Renal cortex interstitium (tissue), 11 donors: ENCODE data around the gene ARHGEF26. TPM values are rescaled to one million over a fixed set of nuclear protein-coding genes. Genes with fewer than 3 reads are reported as not detected.

Source experiments
- DNase-seq, 11 donors: peaks; one replicate each; pipeline ENCODE4 v3.0.0-alpha.2; 2013; ENCODE audit warnings: low read depth in 9 of 11, low spot score in 4 of 11; ENCODE audit errors: extremely low read depth in 1 of 11
- polyA plus RNA-seq, 3 donors: library from polyadenylated mRNA; unstranded; fragments of 120-200 nt; gene quantifications; one replicate each; pipeline ENCODE4 v1.2.1, GENCODE V29; 2013; ENCODE audit not compliant: insufficient read length in 3 of 3

Gene ARHGEF26
- polyA plus RNA-seq, 3 donors: 12.0 to 15.1 (median 12.7) TPM

DNA sequence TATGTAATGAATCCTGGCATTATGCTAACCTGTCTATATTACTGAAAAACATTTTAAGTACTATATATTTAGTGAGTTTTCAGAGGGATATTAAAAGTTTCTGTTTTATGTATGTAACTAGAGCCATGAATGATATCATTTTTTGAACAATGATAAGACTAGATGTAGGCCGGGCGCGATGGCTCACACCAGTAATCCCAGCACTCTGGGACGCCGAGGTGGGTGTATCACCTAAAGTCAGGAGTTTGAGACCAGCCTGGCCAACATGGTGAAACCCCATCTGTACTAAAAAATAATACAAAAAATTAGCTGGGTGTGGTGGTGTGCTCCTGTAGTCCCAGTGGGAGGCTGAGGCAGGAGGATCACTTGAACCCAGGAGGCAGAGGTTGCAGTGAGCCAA lies 169.0 kb downstream of the ARHGEF26 start:
- no peak for DNase-seq

DNA sequence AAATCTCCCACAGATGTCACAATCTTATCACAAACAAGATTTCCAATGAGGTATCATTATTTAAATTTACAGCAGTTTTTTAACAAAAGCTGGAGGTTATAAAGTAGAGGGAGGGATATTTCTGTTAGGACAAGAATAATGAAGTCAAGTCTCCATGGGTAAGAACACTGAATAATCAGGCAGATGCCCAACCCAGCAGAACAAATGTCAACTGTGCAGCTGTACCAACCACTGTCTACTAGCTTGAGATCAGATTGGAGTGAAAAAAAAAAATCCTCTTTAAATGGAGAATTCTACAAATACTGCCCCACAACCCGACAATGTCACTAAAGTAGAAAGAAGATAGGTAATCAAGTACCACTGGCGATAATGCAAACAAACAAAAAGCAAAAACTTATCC lies 172.8 kb downstream of the ARHGEF26 start:
- DNase-seq: no peak

GRCh38 chr3:154301561-154301960 lies 180.4 kb downstream of the ARHGEF26 start:
- DNase-seq: no peak

DNA sequence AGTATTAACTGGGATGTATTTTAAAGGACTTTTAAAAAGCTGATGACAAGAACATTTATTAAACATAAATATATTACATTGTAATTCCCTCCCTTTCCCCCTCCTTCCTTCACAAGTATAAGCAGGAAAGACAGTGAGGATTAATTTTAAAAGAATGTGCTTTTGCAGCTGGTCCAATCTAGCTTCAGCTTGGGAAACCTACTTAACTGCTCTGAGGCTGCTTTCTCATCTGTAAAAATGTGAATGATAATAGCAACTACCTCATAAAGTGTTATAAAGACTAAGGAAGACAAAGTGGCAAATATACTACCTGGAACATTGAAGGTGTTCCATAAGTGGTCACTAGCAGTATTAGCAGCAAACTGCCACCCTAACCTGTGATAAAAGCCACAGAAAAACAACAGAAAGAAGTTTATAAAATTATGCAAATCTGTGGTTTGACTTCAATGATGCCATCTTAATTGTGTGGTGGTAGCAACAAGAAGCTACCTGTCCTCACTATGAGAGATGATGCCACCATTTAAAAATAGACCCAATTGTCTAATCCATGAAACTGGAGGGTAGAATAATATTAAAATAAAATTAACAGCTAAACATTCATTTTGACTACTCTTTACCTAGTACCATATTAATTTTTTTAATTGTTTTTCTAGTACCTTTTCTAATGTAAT lies 183.1 kb downstream of the ARHGEF26 start:
- DNase-seq: no peak

- DNase-seq: no peak
Observed at GRCh38 chr3:154304936-154305335, 183.7 kb downstream of the ARHGEF26 start.

DNA sequence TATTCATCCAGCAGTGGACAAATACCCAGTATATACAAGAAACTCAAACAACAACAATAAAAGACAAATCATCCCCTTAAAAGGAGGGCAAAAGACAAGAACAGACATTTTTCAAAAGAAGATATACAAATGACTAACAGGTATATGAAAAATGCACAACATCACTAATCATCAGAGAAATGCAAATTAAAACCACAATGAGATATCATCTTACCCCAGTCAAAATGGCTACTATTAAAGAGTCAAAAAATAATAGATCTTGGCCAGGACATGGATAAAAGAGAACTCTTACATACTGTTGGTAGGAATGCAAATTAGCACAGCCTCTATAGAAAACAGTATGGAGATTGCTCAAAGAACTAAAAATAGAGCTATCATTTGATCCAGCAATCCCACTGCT lies 186.2 kb downstream of the ARHGEF26 start:
- DNase-seq: no peak

Other genes starting within 250 kb of the ARHGEF26 start
- gene DHX36, start 203.1 kb downstream of the ARHGEF26 start, polyA plus RNA-seq: 10 to 100 TPM; 74.7 to 95.9 (median 80.0) TPM